Fibroblast of villous mesenchyme (primary cell): ENCODE data around the gene NPC1. TPM values are rescaled to one million over a fixed set of nuclear protein-coding genes. Genes with fewer than 3 reads are reported as not detected.

Experiments
- small RNA-seq: library from RNA; depleted of rRNA; stranded (forward); fragments of <200 nt; gene quantifications from one replicate; pipeline ENCODE3, GENCODE V24; 2012
- total RNA-seq: library from RNA; depleted of rRNA; stranded (reverse); fragments of >200 nt; gene quantifications from 2 replicates; pipeline ENCODE4 v1.2.3, GENCODE V29; 2012

NPC1 gene
- total RNA-seq, 1 donor, result 38.4 TPM

Small RNA genes within 50 kb of the gene (small RNA-seq; reads per million reads assigned to genes)
- gene AC026634.1 (not detected), gene RF00019 (not detected)

Other genes starting within 250 kb of the NPC1 start
- 63.5 and 71.2 TPM in 2 replicates for gene RIOK3, start 133.2 kb downstream of the NPC1 start, total RNA-seq
- 19.0 and 32.0 TPM in 2 replicates for gene RMC1, start 83.0 kb downstream of the NPC1 start, total RNA-seq
- gene ANKRD29, start 76.4 kb upstream of the NPC1 start, total RNA-seq, result 0.43 and 0.97 TPM in 2 replicates
- gene LAMA3, start 102.9 kb upstream of the NPC1 start, total RNA-seq, result 2.6 and 5.2 TPM in 2 replicates